Lung (tissue), 12 donors: Measurements from ENCODE around the gene BCAS1. TPM values are rescaled to one million over a fixed set of nuclear protein-coding genes. Genes with fewer than 3 reads are reported as not detected.

ENCODE experiments used
- ATAC-seq: fragments of 200-7000 bp; cut with Tn5 transposase; one replicate; pipeline ENCODE4 v1.9.1; 2020; ENCODE audit warnings: moderate number of reproducible peaks; ENCODE audit not compliant: insufficient read depth, low FRiP score
- DNase-seq, 3 donors: peaks; one replicate each; pipeline ENCODE4 v3.0.0-alpha.2; 2013 to 2017
- H3K27ac ChIP-seq, 2 donors: one replicate each; pipeline ENCODE4 v1.5.1; 2013; ENCODE audit warnings: mild to moderate bottlenecking in 2 of 2, moderate library complexity in 2 of 2, control low read depth in 1 of 2, inconsistent platforms in 1 of 2, low read depth in 1 of 2, low read length in 1 of 2
- H3K27me3 ChIP-seq, 3 donors: one replicate each; pipeline ENCODE4 v1.5.1; 2013; ENCODE audit warnings: low read length in 2 of 3; ENCODE audit not compliant: control insufficient read depth in 3 of 3, insufficient read depth in 3 of 3
- H3K36me3 ChIP-seq, 4 donors: one replicate each; pipeline ENCODE4 v1.5.1; 2013; ENCODE audit warnings: low read length in 4 of 4, mild to moderate bottlenecking in 1 of 4, moderate library complexity in 1 of 4; ENCODE audit not compliant: control insufficient read depth in 4 of 4, insufficient read depth in 4 of 4
- H3K4me1 ChIP-seq, 5 donors: one replicate each; pipeline ENCODE4 v1.5.1; 2013; ENCODE audit warnings: low read length in 5 of 5, mild to moderate bottlenecking in 2 of 5, moderate library complexity in 1 of 5; ENCODE audit not compliant: control insufficient read depth in 5 of 5, insufficient read depth in 5 of 5
- H3K4me3 ChIP-seq: one replicate; pipeline ENCODE4 v1.5.1; 2013; ENCODE audit warnings: mild to moderate bottlenecking, control low read depth, moderate library complexity
- H3K9ac ChIP-seq, 2 donors: one replicate each; pipeline ENCODE4 v1.5.1; 2013; ENCODE audit warnings: low read length in 2 of 2, control low read depth in 1 of 2; ENCODE audit not compliant: insufficient read depth in 1 of 2
- H3K9me3 ChIP-seq, 4 donors: one replicate each; pipeline ENCODE4 v1.5.1; 2013; ENCODE audit warnings: low read length in 3 of 4, mild to moderate bottlenecking in 1 of 4, moderate library complexity in 1 of 4; ENCODE audit not compliant: control insufficient read depth in 4 of 4, insufficient read depth in 3 of 4
- CTCF ChIP-seq: IDR thresholded peaks from 2 replicates; pipeline ENCODE4 v1.5.1; 2012; ENCODE audit warnings: mild to moderate bottlenecking; ENCODE audit errors: control extremely low read depth, extremely low read depth
- WGBS, 2 donors: extraction: QIAGEN DNeasy Blood & Tissue Kit; methylation state at CpG; one replicate each; pipeline ENCODE4 v1.1.7; 2013; 5-methylcytosine and 5-hydroxymethylcytosine counted together
- polyA plus RNA-seq, 2 donors: library from polyadenylated mRNA; stranded (reverse); fragments of 200-250 nt; gene quantifications; one replicate each; pipeline ENCODE4 v1.2.1, GENCODE V29; 2013
- total RNA-seq, 2 donors: library from RNA; depleted of rRNA in 1 of 2; stranded (reverse); fragments of >200 nt in 1 of 2; gene quantifications; one replicate each; pipeline ENCODE4 v1.2.1, GENCODE V29; 2014 to 2021
- donor health status: control.
- donor health status: control.
- donor health status: Bipolar disorder and iron deficiency.
- donor health status: healthy.
- donor health status: DM: yes; HTN: yes; CAD: no.

The BCAS1 gene
- total and polyA plus RNA-seq, 4 donors = 1.2 to 4.0 (median 2.3) TPM

DNA sequence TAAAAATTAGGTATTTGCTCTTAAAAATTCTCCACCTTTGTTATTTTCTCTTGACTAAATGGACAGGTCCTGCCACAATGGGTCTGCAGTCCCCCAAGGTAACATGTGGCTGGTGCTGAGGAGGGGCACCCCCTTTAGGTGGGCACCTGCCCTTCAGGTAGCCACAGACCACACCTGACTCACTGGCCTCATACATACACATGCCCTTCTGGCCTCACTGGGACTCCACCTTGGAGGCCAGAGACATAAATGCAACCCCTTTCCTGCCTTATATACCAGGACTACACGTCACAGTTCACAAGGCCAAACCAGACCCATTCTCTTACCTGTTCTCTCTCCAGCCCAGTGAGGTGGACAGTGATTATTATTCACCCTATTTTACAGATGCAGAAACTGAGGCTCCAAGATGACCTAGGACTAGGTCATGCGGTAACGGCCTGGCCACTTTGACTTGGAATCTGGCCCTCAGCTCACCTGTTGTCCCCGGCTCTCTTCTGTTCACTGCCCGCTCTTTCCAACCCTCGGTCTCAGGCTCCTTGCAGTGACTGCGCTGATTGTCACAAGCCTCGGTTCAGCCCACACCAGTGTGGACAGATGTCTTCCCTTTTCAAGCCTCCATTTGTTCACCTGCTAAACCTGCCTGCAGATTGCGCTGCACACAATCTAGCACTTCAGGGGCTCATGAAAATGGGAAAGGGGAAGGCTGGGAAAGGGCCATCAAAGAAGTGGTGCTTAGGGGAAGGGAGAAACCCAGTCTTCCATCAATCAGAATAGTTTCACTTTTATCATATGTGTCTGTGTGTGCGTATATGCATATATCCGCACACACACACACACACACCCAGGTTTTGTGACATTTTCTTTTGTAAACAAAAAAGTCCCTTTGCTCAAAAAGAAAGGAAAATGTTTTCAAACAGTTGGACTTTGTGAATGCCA is 121.7 kb downstream of the BCAS1 start:
- peaks cover 0 to 5% (median 1%) of the 10 kb centered on the region in 4 donors for H3K9me3 ChIP-seq
- 90 to 93% methylated on average over 11 of the region's 11 CpGs for WGBS, 2 donors

DNA sequence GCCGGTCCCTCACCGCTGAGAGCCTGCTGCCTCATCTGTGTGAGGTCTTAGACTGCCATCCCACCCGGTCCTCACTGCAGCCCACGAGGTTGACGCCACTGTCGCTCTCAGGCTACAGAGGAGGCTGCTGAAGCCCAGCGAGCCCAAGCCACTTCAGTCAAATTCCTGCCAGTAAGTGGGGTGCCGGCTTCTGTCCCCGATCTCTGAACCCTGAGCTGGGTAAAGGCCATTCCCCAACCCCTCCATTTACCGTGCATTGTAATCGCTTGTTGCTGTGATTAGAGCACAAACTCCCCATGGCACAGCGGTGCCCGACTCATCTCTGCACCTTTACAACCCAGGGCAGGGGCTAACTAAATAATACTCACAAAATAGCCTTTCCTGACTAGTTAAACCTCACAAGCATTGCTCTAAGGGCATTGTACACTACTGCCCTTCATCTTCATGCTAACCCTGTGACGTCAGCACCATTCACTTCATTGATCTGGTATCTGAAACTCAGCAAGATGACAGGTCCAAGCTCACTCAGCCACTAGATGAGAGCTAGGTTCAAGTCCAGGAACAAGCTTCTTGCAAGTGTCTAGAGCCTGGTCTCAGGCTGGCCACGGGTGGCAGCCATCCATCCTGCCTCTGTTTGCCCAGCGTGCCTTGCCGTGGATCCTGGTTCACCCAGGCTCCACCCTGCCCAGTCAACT is 122.7 kb downstream of the BCAS1 start:
- peaks cover 0 to 2% (median 0%) of the 10 kb centered on the region in 4 donors for H3K9me3 ChIP-seq
- no peaks in the 10 kb centered on the region for H3K36me3 ChIP-seq
- TF ChIP-seq CTCF = no peak
- H3K27ac ChIP-seq = no peak overlapping the region
- no peak overlapping the region for H3K9ac ChIP-seq
- 90 to 91% methylated on average over 17 of the region's 17 CpGs for WGBS, 2 donors
- H3K4me3 ChIP-seq = no peak overlapping the region
- DNase-seq (no peak), ATAC-seq (no peak)
- H3K27me3 ChIP-seq = no peaks in the 10 kb centered on the region
- peaks cover 2 to 11% (median 8%) of the 10 kb centered on the region in 5 donors for H3K4me1 ChIP-seq

More for the DNA sequence above, 121.7 kb downstream of the BCAS1 start:
- TF ChIP-seq CTCF = no peak
- peaks cover 2 to 10% (median 6%) of the 10 kb centered on the region in 5 donors for H3K4me1 ChIP-seq
- ATAC-seq (no peak), DNase-seq (no peak)
- no peaks in the 10 kb centered on the region for H3K36me3 ChIP-seq
- no peak overlapping the region for H3K9ac ChIP-seq
- H3K27me3 ChIP-seq = no peaks in the 10 kb centered on the region
- no peak overlapping the region for H3K4me3 ChIP-seq
- no peak overlapping the region for H3K27ac ChIP-seq

DNA sequence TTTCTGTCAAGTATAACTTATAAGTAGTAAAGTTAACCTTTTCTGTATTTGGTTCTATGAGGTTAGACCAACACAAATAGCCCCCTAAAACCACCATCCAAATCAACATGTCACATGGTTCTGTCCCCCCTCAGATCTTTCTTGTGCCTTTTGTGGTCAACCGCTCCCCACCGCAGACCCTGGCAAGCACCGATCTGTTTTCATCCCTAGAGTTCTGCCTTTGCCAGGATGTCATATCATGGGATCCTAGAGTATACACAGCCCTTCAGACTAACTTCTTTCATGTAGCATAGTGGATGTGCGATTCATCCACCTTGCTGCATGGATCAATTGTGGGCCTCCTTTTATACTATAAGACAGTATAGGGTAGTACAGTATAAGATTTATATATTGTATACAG is 124.3 kb downstream of the BCAS1 start:
- 83 to 86% methylated on average over 4 of the region's 4 CpGs for WGBS, 2 donors
- Histone ChIP-seq H3K4me3 (no peak overlapping the region), H3K4me1 (peaks cover 8 to 26% (median 12%) of the 10 kb centered on the region in 5 donors), H3K36me3 (no peaks in the 10 kb centered on the region), H3K9ac (no peak overlapping the region), H3K27ac (no peak overlapping the region), H3K9me3 (no peaks in the 10 kb centered on the region), H3K27me3 (no peaks in the 10 kb centered on the region)
- no peak for DNase-seq
- ATAC-seq = no peak
- TF ChIP-seq CTCF = no peak
